Esophagus muscularis mucosa (tissue), 4 donors: ENCODE measurements around the gene ARAP1. TPM values are rescaled to one million over a fixed set of nuclear protein-coding genes. Genes with fewer than 3 reads are reported as not detected.

Experiments
- DNase-seq: peaks from one replicate; pipeline ENCODE4 v3.0.0-alpha.2; 2017; ENCODE audit errors: extremely low spot score
- H3K27ac ChIP-seq, 4 donors: fragments of 200-600 bp; sonication (generic); replicated peaks in 1 of 4; 1 replicate in 3 of 4; 2 replicates in 1 of 4; pipeline ENCODE4 v1.5.1; 2016 to 2019; ENCODE audit warnings: mild to moderate bottlenecking in 1 of 4
- H3K27me3 ChIP-seq, 4 donors: fragments of 200-600 bp; sonication (generic); one replicate each; pipeline versions ENCODE4 v1.5.1 to v1.6.0; 2016 to 2019
- H3K36me3 ChIP-seq, 4 donors: fragments of 200-600 bp; sonication (generic); one replicate each; pipeline ENCODE4 v1.5.1; 2016 to 2019
- H3K4me1 ChIP-seq, 4 donors: fragments of 200-600 bp; sonication (generic); one replicate each; pipeline ENCODE4 v1.5.1; 2016 to 2019
- H3K4me3 ChIP-seq, 4 donors: fragments of 200-600 bp; sonication (generic); 1 replicate in 2 of 4; 2 replicates in 2 of 4; pipeline ENCODE4 v1.5.1; 2016 to 2019; ENCODE audit warnings: mild to moderate bottlenecking in 4 of 4, moderate library complexity in 1 of 4
- H3K9me3 ChIP-seq, 4 donors: fragments of 200-600 bp; sonication (generic); 1 replicate in 3 of 4; 2 replicates in 1 of 4; pipeline ENCODE4 v1.5.1; 2016 to 2019
- EP300 ChIP-seq: sonication (generic); formaldehyde crosslinking; IDR thresholded peaks from one replicate; pipeline ENCODE4 v1.6.1; 2017; ENCODE audit warnings: antibody characterized with exemption
- POLR2A ChIP-seq: fragments of 450-650 bp; IDR thresholded peaks from one replicate; pipeline ENCODE4 v1.6.1; 2017; ENCODE audit warnings: antibody characterized with exemption, moderate library complexity, mild to moderate bottlenecking, low read depth
- POLR2AphosphoS5 ChIP-seq, 2 donors: sonication (generic); formaldehyde crosslinking; IDR thresholded peaks; one replicate each; pipeline ENCODE4 v1.6.1; 2017; ENCODE audit warnings: antibody characterized with exemption in 2 of 2
- WGBS: methylation state at CpG from one replicate; pipeline ENCODE4 v1.1.5; 2018; 5-methylcytosine and 5-hydroxymethylcytosine counted together
- intact Hi-C: fragments of 100-400 bp; cut with DNase I; formaldehyde crosslinking; loops from one replicate; pipeline ENCODE4 v1.15.1; 2023
- total RNA-seq, 4 donors: library from RNA; depleted of rRNA; stranded (reverse); fragments of >200 nt; gene quantifications; one replicate each; pipeline versions ENCODE4 v1.1.0 to v1.2.1, GENCODE V29; 2016
- TF ChIP-seq, protein P1 (sequence below), 3 experiments: fragments of 200-600 bp in 2 of 3; fragments of 450-650 bp in 1 of 3; sonication (generic) in 2 of 3; IDR thresholded peaks; one replicate each; pipeline ENCODE4 v1.5.1; 2017 to 2019; ENCODE audit warnings: antibody characterized with exemption in 3 of 3, mild to moderate bottlenecking in 2 of 3, moderate library complexity in 1 of 3

Gene ARAP1
- total RNA-seq, 4 donors from 2014 or later: 83.7 to 115 (median 110) TPM

DNA sequence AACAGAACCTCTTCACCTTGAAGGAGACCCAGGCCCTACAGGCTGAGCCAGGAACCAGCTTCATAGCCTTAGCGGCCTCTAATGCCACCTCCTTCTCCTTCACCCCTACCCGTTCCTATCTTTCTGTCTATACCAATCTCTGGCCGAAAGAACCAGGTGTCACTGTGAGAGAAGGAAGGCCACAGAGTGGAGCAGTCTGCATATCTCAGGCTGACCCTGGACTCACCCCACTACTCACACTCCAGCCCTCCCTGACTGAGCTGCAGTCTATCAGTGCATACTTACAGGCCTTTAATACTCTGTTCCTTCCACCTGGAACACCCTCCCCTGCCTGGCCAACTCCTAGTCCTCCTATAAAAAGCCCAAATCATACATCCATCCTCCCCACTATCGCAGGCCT lies 32.7 kb downstream of the ARAP1 start:
- Histone ChIP-seq H3K4me3 (peak overlapping the region in 2 of 4 donors; percentile 69 to 73), H3K9me3 (no peaks in the 10 kb centered on the region), H3K27me3 (no peaks in the 10 kb centered on the region), H3K27ac (peak overlapping the region; percentile 19 to 89 (median 84)), H3K36me3 (peaks cover 0 to 14% (median 9%) of the 10 kb centered on the region in 4 donors), H3K4me1 (peaks cover 64 to 93% (median 82%) of the 10 kb centered on the region in 4 donors)
- no peak for DNase-seq
- WGBS: 78% methylated on average over 4 of the region's 4 CpGs
- TF ChIP-seq POLR2A: no peak
- TF ChIP-seq, protein P1, sequence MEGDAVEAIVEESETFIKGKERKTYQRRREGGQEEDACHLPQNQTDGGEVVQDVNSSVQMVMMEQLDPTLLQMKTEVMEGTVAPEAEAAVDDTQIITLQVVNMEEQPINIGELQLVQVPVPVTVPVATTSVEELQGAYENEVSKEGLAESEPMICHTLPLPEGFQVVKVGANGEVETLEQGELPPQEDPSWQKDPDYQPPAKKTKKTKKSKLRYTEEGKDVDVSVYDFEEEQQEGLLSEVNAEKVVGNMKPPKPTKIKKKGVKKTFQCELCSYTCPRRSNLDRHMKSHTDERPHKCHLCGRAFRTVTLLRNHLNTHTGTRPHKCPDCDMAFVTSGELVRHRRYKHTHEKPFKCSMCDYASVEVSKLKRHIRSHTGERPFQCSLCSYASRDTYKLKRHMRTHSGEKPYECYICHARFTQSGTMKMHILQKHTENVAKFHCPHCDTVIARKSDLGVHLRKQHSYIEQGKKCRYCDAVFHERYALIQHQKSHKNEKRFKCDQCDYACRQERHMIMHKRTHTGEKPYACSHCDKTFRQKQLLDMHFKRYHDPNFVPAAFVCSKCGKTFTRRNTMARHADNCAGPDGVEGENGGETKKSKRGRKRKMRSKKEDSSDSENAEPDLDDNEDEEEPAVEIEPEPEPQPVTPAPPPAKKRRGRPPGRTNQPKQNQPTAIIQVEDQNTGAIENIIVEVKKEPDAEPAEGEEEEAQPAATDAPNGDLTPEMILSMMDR (IDR thresholded peaks at IDR 0.05): no peak
- no peak for TF ChIP-seq POLR2AphosphoS5 (IDR thresholded peaks at IDR 0.05)
- no peak for TF ChIP-seq EP300
- intact Hi-C loops: no loop called here

DNA sequence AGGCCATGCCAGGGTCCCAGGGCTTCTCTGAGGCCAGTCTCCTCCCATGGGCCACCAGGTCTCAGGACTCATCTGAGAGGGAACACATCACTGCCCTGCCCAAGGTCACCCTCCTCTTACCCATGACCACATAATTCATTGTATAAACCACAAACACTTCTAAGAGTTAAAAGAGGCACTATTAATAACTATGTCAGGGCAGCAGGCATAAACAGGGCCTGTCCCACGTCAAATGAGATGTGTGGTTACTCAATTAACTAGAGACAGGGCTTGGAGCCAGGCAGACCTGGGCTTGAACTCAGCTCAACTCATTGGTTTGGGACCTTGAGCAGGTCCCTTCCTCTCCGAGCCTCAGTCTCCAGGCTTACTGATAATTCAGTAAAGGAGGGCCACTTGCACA lies 33.1 kb downstream of the ARAP1 start:
- peaks cover 64 to 89% (median 81%) of the 10 kb centered on the region in 4 donors for H3K4me1 ChIP-seq
- no peaks in the 10 kb centered on the region for H3K27me3 ChIP-seq
- intact Hi-C loops: no loop called here
- H3K36me3 ChIP-seq: peaks cover 0 to 14% (median 10%) of the 10 kb centered on the region in 4 donors
- WGBS: 29% methylated on average over 2 of the region's 2 CpGs
- TF ChIP-seq, protein P1 (IDR thresholded peaks at IDR 0.05): no peak
- TF ChIP-seq POLR2AphosphoS5 (IDR thresholded peaks at IDR 0.05): no peak
- no peak for TF ChIP-seq EP300
- TF ChIP-seq POLR2A: no peak
- no peak overlapping the region for H3K4me3 ChIP-seq
- DNase-seq: no peak
- H3K9me3 ChIP-seq: no peaks in the 10 kb centered on the region
- peak overlapping the region in 3 of 4 donors; percentile 19 to 89 (median 85) for H3K27ac ChIP-seq

DNA sequence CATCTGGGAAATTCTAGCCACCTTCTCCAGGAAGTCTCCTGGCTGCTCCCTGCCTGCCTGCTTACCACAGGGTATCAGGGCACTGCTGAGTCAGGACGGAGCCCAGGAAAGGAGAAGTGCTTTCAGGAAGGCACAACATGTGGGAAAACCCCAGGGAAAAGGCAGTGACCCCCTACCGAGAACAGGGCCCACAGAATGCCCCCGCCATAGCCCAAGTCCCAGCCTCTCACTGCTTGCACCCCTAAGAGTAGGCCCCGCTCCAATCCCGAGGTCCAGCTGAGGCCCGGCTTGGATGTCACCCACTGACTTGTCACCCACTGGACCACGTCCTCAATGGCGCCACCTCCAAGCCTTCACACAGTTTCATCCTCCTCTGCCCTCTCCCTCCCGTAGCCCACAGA lies 34.1 kb downstream of the ARAP1 start:
- Histone ChIP-seq H3K4me1 (peaks cover 65 to 86% (median 78%) of the 10 kb centered on the region in 4 donors), H3K36me3 (peaks cover 0 to 19% (median 16%) of the 10 kb centered on the region in 4 donors), H3K9me3 (no peaks in the 10 kb centered on the region), H3K4me3 (no peak overlapping the region), H3K27ac (no peak overlapping the region), H3K27me3 (no peaks in the 10 kb centered on the region)
- 88% methylated on average over 6 of the region's 9 CpGs for WGBS
- DNase-seq: no peak
- no peak for TF ChIP-seq EP300
- TF ChIP-seq, protein P1 (IDR thresholded peaks at IDR 0.05): no peak
- TF ChIP-seq POLR2AphosphoS5 (IDR thresholded peaks at IDR 0.05): no peak
- TF ChIP-seq POLR2A: no peak
- intact Hi-C loops: no loop called here

DNA sequence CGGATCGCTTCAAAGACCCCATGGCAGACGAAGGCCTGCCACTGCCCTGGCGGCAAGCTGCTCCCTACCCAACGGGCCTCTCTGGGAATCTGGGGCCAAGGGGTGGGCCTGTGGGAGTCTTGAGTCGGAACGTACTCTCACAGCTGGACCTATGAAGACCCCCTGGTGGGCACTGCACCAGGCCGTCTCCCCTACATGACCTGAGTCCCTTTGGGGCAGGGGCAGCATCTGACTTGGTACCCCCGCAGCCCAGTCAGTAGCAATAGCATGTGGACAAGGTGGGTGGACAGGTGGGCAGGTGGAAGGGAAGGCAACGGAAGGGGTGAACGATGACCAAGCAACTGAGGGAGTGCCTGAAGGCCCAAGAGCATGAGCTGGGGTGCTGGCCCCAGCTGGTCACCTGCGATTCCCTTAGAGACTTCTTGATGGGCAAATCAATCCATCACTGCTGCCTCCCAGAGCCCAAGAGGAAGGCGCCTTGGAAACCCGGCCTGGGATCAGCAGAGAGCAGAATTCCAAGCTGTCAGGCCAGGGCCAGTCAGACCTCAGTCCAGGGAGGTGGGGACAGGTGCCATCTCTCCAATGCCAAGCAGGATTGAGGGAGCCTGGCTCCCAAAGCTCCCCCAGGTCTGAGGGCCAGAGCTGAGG lies 35.3 kb downstream of the ARAP1 start:
- 75% methylated on average over 9 of the region's 14 CpGs for WGBS
- intact Hi-C loops: no loop called here
- Histone ChIP-seq H3K27me3 (no peaks in the 10 kb centered on the region), H3K36me3 (peaks cover 3 to 31% (median 25%) of the 10 kb centered on the region in 4 donors), H3K9me3 (no peaks in the 10 kb centered on the region), H3K27ac (peak overlapping the region in 2 of 4 donors; percentile 1 to 10), H3K4me3 (no peak overlapping the region), H3K4me1 (peaks cover 68 to 90% (median 83%) of the 10 kb centered on the region in 4 donors)
- TF ChIP-seq, protein P1 (IDR thresholded peaks at IDR 0.05): no peak
- no peak for TF ChIP-seq EP300
- no peak for TF ChIP-seq POLR2AphosphoS5 (IDR thresholded peaks at IDR 0.05)
- no peak for TF ChIP-seq POLR2A
- no peak for DNase-seq
